HG03354 (cell line): Measurements from ENCODE around the gene MMP1.

Experiments used
- ATAC-seq: cut with Tn5 transposase; IDR thresholded peaks from one replicate; pipeline ENCODE4 v1.9.1; 2021; ENCODE audit warnings: mild to moderate bottlenecking; ENCODE audit not compliant: unreplicated experiment, poor library complexity, severe bottlenecking

Gene MMP1

DNA sequence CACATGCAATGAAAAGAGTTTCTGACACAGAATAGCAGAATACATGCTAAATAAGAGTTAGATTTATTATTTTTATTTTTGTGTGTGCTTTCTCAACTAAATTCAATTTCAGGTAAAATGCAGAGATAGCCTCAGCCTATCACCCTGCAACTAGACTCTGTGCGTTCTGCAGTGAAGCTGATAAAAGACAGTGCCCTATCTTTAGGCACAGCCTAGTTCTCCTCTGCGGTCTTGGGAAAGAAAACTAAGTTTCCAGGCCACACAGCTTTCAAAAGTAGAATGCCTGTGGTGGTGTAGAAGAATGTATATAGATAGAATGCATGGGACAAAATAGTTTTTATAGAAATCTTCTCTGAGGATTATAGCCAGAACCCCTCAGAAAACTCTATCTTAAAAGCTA lies 12.0 kb upstream of the MMP1 start:
- no peak for ATAC-seq

DNA sequence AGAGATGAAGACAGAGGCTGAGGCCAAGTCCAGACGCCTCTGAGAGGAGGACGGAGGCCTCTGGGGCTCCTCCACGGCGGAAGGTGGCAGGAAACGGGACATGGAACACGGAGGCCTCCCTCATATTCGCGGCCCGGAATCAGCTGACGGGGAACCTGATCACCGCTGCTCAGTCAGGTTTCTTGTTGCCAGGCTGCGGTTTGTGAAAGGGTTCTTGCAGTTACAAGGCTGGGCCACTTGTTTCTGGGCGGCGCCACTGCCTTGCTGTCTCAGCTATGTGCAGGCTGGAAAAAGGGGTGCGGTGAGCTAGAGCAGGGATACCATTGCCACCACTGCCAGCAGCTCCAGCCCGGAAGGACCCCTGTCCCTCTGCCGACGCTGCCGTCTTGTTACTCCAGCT lies 10.0 kb upstream of the MMP1 start:
- peak; percentile 78 for ATAC-seq

DNA sequence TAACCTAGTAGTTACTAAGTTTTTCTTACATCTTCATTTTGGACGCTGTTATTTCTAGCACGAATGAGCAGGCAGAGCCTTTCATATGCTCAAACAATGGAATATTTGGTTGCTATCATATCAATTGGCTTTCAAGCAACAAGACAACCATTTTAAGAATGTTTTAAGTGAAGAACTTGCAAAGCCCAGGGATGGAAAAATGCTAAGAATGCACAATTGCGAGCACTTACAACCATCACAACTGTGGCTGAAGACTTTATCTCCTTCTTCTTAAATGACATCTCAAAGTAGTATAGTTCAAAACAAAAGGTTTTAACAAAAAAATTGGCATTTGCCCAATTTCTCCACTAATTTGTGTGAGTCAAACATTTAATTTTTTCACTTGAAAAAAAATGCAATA lies 8.3 kb upstream of the MMP1 start:
- ATAC-seq, result no peak

DNA sequence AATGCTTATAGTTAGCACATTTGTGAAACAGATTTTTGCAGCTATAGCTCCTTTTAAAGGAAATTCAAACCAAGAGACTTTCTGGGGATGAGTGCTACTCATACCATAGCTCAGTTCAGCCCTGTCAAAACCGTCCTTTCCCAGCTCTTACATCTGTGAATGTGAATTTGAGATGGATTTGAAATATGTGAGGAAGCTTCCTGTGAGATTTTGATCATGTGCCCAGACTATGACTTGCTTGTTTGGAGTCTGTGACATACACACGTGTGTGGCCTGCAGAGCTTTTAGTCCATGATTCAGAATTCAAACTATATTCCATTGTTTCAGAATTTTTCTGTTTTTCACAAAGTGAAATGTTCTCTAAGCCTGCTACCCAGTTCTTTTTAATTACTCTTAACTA lies 4.4 kb upstream of the MMP1 start:
- no peak for ATAC-seq

DNA sequence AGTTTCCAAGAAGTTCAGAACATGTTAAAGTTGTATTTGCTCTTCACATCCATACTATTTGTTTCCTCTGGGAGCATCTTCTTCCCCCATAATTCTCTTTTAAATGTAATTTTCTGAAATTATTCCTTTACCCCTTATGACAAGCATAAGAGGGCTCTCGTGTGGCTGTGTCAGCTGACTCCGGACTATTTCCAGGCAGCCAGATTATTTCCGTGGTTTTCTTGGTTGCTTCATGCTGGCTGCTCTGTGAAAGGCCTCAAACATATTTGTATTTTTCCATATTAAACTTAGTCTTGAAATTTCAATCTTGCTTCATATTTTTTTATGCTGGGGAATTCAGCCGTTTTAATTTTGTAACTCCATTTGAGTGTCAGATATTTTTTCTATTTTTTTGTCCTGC lies 2.8 kb upstream of the MMP1 start:
- ATAC-seq, result no peak

DNA sequence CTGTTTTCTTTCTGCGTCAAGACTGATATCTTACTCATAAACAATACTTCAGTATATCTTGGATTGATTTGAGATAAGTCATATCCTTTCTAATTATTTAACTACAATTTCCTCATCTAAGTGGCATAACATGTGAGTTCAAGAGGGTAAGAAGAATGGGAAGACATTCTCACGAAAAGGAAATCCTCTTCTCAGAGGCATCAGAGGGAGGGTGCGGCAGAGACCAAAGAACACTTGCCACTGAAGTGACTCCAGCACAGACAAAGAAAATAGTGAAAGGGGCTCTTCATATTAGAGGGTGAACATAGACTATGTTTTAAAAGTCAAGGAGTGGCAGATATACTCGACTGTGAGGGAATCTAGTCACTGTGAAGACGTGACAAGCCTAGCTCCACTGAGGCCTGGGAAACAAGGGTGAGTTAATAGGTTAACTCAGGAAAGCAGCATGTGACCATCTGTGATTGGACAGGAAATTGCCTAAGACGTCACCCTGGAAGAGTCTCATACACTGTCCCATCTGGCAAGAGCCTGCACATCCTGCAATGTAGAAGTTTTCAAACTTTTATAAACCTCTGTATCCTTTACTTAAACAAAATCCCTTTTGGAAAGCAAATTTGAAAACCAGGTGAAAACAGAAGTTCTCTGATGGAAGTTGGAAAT lies 1.9 kb upstream of the MMP1 start:
- no peak for ATAC-seq

DNA sequence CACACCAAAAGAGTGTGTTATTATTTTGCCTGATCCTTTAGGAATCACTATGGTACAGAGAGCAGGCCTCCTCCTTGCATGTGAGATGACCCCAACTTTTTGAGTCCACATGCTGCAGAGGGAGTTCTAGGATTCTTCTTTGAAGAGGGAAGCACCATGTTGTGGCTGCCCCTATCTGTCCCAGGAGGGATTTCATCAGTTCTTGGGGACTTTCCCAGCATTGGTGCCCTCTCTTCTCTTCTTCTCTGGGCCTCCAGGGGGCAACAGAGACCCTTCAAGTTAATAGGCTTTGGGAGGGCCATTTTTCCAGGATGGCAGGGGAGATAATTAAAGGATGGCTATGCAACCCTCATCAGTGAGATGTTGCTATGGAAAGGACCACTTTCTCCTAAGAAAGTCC lies 3.6 kb downstream of the MMP1 start:
- ATAC-seq, result peak; percentile 99

- no peak for ATAC-seq
Observed at GRCh38 chr11:102793677-102794290, 4.2 kb downstream of the MMP1 start.

GRCh38 chr11:102792604-102793003 lies 5.4 kb downstream of the MMP1 start:
- ATAC-seq, result no peak

DNA sequence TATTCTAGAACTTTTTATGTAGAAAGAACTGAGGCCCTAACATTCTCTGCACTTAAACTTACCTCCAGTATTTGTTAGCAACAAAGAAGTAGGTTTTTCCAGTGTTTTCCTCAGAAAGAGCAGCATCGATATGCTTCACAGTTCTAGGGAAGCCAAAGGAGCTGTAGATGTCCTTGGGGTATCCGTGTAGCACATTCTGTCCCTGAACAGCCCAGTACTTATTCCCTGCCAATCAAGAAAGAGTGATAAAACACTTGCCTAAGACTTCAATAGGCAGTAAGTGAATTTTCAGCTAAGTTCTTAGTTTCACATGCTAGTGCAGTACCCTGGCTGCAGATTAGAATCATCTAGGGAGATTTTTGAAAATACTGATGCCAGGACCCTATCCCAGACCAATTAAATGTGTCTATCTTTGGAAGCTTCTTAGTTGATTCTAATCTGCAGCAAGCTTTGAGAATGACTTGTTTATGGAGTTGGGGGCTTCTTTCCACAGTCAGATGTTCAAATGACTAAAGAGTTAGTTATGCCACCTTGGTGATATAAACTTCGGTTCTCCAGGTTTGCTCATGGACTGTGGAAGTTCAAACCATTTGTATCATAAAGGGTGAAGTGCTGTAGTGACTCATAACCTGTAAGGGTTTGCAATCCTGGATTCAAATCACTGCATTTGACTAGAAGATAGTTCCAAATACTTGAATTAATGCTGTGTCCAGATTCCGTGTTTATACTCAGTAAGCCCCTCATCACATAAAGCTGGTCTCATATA lies 6.5 kb downstream of the MMP1 start:
- no peak for ATAC-seq

- ATAC-seq, result no peak
Observed at GRCh38 chr11:102788334-102788995, 9.5 kb downstream of the MMP1 start.

- no peak for ATAC-seq
Observed at GRCh38 chr11:102784380-102784779, 13.6 kb downstream of the MMP1 start.

DNA sequence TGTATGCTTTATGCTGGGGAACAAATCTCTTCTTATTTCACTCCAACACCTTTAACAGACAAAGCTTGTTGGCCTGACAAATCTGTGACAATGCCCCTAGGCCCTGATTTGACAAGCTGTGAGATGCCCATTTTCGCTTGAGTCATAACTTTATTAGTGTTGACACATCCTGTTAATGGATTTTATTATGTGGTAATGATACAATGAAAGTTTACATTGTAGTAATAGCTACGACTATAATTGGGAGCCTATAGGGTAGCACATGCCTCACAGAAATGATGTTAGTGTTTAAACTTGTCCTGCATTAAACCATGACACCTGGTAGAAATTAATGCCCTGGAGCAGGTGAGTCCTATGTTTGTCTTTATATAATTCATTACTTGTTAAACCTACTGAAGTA lies 14.2 kb downstream of the MMP1 start:
- no peak for ATAC-seq

DNA sequence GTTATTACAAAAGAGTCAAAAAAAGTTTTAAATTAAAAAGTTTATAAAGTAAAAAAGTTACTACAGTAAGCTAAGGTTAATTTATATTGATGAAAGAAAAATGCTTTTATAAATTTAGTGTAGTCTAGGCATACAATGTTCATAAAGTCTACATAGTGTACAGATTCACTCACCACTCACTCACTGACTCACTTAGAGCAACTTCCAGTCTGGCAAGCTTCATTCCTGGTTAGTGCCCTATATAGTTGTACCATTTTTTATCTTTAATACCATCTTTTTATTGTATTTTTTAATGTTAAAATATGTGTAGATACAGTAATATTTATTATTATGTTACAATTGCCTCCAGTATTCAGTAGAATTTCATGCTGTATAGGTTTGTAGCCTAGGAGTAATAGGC lies 14.9 kb downstream of the MMP1 start:
- ATAC-seq, result no peak

- no peak for ATAC-seq
Observed at GRCh38 chr11:102781676-102782075, 16.3 kb downstream of the MMP1 start.

DNA sequence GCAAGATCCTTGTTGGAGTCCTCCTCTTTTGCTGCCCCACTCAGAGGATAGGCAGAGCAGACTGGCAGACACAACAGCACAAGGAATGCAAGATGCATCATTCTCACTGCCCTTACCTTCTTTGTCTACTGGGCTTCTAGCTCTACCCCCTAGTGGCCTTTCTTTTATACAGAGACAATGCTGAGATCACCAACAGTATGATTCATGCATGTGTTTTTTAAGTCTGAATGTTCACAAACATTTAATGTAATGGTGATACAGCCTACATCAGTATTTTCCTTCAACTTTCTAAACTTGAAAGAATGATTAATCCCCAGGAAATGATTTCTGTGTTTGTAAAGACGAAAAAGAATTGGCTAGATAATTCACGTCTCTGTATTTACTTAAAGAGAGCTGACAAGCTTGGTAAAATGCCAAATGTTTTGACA lies 17.5 kb downstream of the MMP1 start, which contains the start of gene MMP10:
Gene MMP10, minus strand, starts transcription at position 138 of the 428 bp plus-strand sequence. Its CDS starts 37 bp downstream, at position 101.
- no peak for ATAC-seq

GRCh38 chr11:102776454-102776853 lies 21.5 kb downstream of the MMP1 start:
- no peak for ATAC-seq

- ATAC-seq, result no peak
Observed at GRCh38 chr11:102773386-102773785, 24.6 kb downstream of the MMP1 start.

DNA sequence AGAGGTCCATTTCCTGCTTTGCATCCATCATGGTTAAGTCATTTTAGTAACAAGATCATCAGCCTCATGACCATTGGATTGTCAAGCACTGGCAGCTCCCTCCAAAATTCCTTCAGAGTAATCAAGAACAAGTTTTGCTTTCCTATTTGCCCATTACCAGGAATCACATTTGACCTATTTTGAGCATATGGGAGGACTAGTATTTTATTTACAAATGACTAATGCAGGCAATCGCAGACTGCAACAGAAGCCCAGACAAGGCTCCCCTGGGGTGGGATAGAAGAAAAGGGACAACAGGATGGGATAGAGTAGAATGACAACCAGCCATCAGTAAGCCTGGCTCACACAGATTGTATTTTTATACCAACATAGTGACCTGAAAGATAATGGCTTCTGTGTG lies 26.6 kb downstream of the MMP1 start:
- ATAC-seq, result no peak

DNA sequence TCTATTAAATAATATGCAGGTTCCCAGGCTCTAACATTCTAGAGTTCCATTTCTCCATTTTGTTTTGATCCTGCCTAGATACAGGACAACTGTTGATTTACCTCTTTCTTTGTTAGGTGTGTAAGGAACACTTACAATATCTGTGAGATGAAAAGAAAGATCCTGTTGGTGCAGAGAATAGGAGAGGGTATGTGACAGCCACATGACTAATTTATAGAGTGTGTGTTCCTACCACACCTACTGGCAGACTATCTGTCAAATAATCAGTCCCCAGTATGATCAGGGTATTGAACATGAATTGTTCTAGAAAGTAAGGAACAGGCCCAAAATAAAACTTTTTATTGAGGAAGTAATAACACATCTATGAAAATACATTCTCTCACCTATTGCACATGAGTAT lies 27.8 kb downstream of the MMP1 start:
- ATAC-seq, result no peak
